CD4-positive, alpha-beta T cell treated with Interleukin-21 for 1 hour (primary cell): ENCODE data around the gene APC.

Experiments used
- DNase-seq: peaks from one replicate; pipeline ENCODE4 v3.0.0-alpha.2; 2020

APC gene

GRCh38 chr5:112717506-112718082, 20.1 kb upstream of the APC start:
- no peak for DNase-seq

DNA sequence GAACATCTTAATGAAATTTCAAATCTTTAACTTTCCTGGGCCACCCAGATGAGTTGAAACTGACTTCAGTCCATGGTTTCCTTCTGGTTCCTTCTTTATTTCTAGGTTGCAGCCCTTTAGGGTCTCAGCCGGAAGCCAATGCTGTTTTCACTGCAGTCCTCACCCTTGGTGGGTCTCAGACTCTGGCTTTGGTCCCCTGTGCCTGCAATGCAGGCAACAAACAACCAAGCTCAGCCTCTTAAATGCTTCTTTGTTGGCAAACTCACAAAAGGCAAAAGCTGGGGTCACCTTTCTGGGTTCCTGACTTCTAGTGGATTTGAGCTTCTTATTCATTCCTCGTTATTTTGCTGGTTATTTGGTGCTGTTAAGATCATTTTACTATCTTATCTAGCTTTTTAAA, 19.3 kb upstream of the APC start:
- DNase-seq = no peak

GRCh38 chr5:112720576-112720975, 17.1 kb upstream of the APC start:
- DNase-seq = no peak

- no peak for DNase-seq
Observed at GRCh38 chr5:112724901-112725300, 12.8 kb upstream of the APC start.

- DNase-seq = no peak
Observed at GRCh38 chr5:112729630-112730029, 8.1 kb upstream of the APC start.

DNA sequence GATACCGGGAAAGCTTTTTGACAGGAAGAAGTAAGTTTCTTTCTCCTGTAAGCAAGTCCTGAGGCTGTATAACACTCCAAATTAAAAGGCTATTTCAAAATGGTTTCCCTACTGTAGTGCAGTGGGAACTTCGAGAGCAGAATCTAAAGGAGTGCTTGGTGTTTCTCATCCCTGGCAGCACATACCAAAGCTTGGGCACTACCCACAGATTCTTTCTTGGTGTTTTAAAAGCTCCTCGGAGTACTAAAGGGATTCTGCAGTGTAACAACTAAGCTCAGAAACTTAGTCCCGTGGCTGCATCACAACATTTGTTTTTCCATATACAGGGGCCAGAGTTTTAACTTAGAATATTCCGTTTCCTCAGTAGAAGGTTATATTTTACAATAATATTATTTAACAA, 5.6 kb upstream of the APC start:
- DNase-seq = no peak

GRCh38 chr5:112733586-112733985, 4.1 kb upstream of the APC start:
- no peak for DNase-seq

DNA sequence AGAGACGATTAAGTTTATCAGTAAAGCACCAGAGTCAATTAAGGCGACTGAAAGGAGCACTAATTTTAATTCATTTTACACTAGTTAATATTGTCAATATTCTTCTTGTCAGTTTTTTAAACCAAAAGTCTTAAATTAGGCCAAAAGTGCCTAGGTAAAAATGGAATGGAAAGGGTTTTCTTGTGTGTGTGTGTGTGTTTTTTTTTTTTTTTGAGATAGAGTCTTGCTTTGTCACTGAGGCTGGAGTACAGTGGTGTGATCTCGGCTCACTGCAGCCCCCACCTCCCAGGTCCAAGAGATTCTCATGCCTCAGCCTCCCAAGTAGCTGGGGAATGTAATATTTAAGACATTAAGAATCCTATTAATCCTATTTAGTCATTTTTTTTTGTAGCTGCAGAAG, 3.1 kb upstream of the APC start:
- no peak for DNase-seq

DNA sequence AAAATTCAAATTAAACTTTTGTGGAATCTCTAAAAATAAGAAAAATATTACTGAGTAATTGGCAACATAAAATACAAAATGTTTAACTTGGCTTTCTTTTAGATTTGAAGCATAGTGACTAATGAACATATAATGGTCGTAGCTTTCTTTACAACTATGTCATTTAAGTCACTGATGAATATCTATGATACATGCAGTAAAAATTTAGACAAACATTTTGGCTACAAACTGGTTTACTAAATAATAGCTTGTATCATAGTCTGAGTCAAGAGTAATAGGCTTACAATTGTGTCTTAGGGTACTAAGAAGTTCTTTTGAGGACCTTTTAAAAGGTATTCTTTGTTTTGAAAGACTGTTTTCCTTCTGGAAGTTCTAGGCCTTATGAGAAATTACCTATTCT, 2.0 kb upstream of the APC start:
- no peak for DNase-seq

- DNase-seq = no peak
Observed at GRCh38 chr5:112737070-112737462, 619 bp upstream of the APC start.

DNA sequence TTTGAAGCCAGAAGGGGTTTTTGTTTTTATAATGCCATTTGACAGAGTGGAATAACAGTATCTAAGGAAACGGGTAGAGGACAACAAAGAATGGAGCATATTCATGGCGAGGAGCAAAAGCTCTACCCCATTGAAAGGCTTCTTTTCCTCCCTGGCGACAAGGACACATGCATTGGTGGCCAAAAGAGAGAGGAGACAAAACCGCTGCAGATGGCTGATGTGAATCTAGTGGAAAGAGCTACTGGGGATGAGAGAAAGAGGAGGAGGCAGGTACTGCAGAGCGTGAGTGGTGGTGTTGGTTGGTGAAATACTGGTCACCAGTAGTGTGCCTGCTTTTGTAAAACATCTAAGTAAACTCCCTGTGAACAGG, 491 bp downstream of the APC start:
- no peak for DNase-seq

GRCh38 chr5:112742424-112742823, 4.7 kb downstream of the APC start:
- DNase-seq = no peak

DNA sequence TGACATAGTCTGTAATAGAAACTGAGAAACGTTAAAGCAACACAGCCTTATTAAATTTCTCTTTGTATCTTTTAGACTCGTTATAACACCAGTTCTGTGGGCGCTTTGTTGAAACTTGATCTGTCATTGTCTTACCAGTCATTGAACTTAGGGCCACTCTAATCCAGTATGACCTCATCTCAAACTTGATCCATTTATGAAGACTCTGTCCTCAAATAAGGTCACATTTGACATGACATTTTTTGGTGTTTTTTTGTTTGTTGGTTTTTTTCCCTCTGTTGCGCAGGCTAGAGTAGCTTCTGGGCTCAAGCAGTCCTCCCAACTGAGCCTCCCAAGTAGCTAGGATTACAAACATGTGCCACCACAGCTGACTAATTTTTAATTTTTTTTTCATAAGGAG, 5.9 kb downstream of the APC start:
- no peak for DNase-seq

DNA sequence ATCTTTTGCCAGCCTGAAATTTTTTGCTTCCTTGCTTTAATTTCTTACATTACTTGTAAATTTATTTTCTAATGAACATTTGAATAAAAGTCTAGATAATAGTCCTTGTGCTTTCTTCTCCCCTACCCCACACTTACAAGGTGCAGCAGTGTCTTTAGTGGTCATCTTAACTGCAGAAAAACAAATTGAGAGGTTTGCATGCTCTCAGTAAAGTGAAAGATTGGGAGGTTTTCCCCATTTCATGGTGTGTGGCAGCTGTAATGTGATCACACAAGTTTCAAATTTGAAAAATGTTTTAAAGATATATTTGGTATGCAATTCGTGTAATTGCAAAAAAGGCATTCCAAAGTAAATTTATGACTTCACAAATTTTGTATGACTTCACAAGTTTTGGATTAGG, 14.7 kb downstream of the APC start:
- no peak for DNase-seq

DNA sequence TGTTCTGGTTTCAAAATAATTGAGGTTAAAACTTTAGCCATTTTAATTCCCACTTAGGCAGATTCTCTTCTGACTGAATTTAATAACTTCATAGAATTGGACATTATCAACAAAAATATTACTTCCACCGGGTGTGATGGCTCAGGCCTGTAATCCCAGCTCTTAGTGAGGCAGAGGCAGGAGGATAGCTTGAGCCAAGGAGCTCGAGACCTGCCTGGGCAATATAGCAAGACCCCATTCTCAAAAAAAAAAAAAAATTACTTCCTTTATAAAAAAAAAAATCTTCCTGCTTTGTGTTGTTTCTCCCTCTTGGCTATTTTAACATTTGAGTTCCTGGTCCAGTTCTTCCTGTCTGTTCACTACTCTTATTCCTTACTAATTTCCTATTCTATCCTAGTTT, 18.0 kb downstream of the APC start:
- no peak for DNase-seq

DNA sequence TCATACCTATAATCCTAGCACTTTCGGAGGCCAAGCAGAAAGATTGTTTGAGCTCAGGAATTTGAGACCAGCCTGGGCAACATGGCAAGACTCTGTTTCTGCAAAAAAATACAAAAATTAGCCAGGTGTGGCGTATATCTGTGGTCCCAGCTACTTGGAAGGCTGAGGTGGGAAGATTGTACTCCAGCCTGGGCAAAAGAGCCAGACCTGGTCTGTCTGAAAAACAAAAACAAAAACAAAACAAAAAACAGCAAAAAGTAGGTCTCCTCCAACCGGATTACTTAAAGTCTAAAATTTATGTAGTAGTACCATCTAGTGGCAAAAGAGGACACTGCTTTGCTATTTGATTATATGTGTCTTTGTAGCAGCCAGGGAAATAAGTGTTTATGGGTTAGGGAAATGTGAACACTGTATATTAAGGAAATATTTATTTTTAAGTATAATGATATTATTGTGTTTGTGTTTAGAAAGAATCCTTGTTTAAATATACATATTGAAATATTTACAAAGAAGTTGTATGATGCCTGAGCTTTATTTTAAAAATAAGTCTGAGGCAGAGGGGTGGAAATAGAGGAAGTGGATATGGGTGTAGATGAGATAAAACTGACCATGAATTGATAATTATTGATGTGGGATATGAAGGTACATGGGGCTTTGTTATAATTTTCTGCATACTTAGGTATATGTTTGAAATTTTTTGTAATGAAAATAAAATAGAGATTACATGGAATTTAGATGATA, 20.0 kb downstream of the APC start:
- DNase-seq = peak; percentile 69

DNA sequence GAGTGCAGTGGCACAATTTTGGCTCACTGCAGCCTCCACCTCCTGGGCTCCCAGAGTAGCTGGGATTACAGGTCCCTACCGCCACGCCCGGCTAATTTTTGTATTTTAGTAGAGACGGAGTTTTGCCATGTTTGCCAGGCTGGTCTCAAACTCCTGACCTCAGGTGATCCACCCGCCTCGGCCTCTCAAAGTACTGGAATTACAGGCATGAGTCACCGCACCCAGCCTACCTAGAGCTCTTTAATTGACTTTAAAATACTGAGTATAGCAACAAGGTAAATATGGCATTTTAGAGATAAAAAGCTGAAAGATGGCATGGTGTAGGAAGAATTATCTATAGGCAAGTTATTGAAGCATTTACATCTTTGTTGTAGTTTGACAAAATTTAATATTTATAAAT, 21.0 kb downstream of the APC start:
- no peak for DNase-seq

DNA sequence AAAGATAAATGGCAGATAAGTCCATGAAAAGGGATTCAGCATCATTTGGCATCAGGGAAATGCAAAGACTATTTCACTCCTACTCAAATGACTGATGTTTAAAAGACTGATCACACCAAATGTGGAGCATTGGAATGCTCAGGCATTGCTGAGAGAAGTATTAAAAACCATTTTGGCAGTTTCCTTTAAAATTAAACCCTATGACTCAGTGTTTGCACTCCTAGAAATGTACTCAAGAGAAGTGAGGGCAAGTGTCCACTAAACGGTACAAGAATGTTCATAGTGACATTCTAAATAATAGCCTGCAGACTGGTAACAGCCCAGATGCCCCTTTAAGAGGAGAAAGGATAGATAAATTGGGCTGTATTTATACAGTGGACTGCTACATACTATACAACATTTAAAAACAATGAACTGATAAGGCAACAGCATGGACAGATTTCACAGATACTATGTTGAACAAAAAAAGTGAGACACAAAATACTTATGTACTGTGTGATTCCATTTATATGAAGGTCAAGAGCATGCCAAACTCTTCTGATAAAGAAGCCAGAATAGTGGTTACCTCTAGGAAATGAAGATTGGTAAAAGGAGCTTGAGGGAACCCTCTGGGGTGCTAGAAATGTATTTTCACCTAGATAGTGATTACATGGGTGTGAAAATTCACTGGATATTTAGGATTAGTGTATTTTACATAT, 24.6 kb downstream of the APC start:
- no peak for DNase-seq

DNA sequence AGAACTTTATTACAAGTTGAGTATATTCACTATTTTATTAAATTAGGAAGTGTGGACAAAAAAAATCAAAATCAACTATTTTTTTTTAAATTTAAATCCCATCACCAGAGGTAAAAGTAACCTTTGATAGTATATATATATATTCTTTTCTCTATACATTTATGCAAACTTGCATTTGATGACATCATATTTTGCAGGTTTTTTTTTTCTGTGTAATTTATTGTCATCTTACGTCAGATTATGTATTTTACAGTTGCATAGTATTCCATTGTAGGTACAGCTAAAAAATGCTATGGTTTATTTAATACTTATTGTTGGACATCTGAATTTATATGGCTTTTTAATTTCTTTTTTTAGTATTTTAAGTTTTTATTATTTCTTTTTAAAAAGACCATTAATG, 25.5 kb downstream of the APC start:
- DNase-seq = no peak

DNA sequence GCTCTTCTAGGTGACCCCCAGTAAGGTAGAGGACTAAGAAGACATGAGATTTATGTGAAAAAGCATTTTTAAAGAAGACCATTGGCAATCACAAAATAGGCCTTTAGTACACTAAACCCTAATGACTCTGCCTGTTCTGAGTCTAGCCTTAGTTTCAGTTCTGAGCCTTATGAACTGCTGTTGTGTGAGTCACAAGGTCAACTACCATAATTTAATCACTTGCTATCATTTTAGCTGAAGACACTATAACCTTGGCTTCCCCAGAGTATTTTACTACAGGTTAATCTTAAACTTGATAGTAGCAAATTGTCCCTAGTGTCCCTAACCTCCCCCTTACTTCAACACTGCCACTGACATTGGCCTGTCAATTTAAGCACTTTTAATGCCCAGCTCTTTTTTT, 34.4 kb downstream of the APC start:
- no peak for DNase-seq

- no peak for DNase-seq
Observed at GRCh38 chr5:112776301-112776856, 38.7 kb downstream of the APC start.

DNA sequence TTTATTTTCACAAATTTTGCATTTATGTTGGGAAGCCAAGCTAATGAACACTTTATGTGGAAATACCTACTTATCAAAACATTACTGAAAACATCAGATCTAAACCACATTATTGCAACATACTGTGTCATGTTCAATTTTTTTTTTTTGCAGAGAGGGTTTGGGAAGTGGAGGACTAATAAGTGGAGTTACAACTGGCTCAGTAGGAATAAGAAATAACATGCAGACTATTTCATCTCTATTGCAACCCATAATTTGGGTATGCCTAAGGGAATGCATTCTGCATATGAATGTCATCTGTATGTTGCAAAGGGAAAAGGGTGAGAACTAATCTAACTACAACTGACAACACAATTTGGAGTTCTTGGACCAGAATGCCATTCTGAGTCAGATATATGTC, 41.8 kb downstream of the APC start:
- no peak for DNase-seq

DNA sequence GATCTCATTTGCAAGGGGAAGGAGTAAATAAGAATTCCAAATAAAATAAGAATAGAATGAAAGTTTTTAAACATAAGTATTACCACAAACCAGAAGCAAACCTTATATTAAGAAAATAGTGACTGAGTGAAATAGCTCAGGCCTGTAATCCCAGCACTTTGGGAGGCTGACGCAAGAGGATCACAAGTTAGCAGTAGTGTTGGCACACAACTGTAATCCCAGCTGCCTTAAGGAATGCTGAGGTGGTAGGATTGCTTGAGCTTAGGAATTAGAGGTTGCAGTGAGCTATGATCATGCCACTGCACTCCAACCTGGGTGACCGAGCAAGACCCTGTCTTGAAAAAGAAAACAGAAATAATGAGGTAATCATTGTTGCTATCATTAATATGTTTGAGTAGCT, 47.0 kb downstream of the APC start:
- DNase-seq = no peak

- DNase-seq = no peak
Observed at GRCh38 chr5:112787261-112787660, 49.6 kb downstream of the APC start.
